Vagina (tissue), 2 donors: ENCODE results near the gene SPECC1. TPM values are rescaled to one million over a fixed set of nuclear protein-coding genes. Genes with fewer than 3 reads are reported as not detected.
"Not testable (repeated sequence)": the region's sequence is repeated elsewhere in the genome, so short reads cannot be mapped to it uniquely, and the experiment has no call there.

ENCODE experiments used
- DNase-seq, 2 donors: peaks; one replicate each; pipeline ENCODE4 v3.0.0-alpha.2; 2017; ENCODE audit errors: extremely low spot score in 2 of 2
- H3K27ac ChIP-seq: fragments of 200-600 bp; sonication (generic); one replicate; pipeline ENCODE4 v1.5.1; 2019
- H3K27me3 ChIP-seq: fragments of 200-600 bp; sonication (generic); one replicate; pipeline ENCODE4 v1.5.1; 2019
- H3K36me3 ChIP-seq, 2 donors: fragments of 200-600 bp; sonication (generic); one replicate each; pipeline ENCODE4 v1.5.1; 2017 to 2019
- H3K4me1 ChIP-seq: fragments of 200-600 bp; sonication (generic); one replicate; pipeline ENCODE4 v1.5.1; 2019
- H3K4me3 ChIP-seq, 2 donors: fragments of 200-600 bp; sonication (generic); 1 replicate in 1 of 2; 2 replicates in 1 of 2; pipeline ENCODE4 v1.5.1; 2016 to 2019
- H3K9me3 ChIP-seq: fragments of 200-600 bp; sonication (generic); one replicate; pipeline ENCODE4 v1.5.1; 2019
- POLR2A ChIP-seq, 2 donors: fragments of 450-650 bp; IDR thresholded peaks; one replicate each; pipeline ENCODE4 v1.6.1; 2017; ENCODE audit warnings: antibody characterized with exemption in 2 of 2, mild to moderate bottlenecking in 2 of 2, moderate library complexity in 2 of 2
- POLR2AphosphoS5 ChIP-seq, 2 donors: sonication (generic); formaldehyde crosslinking; IDR thresholded peaks; one replicate each; pipeline ENCODE4 v1.9.0; 2017; ENCODE audit warnings: antibody characterized with exemption in 2 of 2, mild to moderate bottlenecking in 2 of 2, low read depth in 1 of 2; ENCODE audit not compliant: insufficient read depth in 1 of 2
- intact Hi-C: fragments of 100-400 bp; cut with DNase I; formaldehyde crosslinking; loops from one replicate; pipeline ENCODE4 v1.15.1; 2023
- total RNA-seq: library from RNA; depleted of rRNA; stranded (reverse); fragments of >200 nt; gene quantifications from one replicate; pipeline ENCODE4 v1.2.3, GENCODE V29; 2016
- TF ChIP-seq, protein P1 (sequence below), 3 experiments: fragments of 450-650 bp in 2 of 3; fragments of 200-600 bp in 1 of 3; sonication (generic) in 1 of 3; IDR thresholded peaks; one replicate each; pipeline ENCODE4 v1.5.1; 2017 to 2019; ENCODE audit warnings: antibody characterized with exemption in 3 of 3, mild to moderate bottlenecking in 2 of 3, moderate library complexity in 2 of 3

Gene SPECC1
- total RNA-seq, 1 donor from 2014 or later, result 25.3 TPM

DNA sequence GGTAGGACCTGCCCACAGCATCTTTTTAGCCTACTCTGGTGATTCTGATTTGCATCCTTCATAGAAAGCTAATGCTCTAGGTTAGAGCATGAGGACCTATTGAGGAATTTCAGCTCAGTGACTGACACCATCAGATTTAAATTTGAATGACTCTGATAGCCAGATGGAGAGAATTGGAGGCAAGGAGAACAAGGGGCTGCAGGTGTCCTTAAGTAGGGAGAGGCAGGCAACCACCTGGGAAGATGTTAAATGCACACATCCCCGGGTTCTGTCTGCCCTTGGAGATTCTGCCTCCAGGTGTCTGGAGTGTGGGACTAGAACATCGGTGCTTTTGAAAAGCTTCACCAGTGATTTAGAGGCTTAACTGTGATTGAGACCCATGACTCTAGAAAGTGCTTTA lies 221.8 kb downstream of the SPECC1 start:
- intact Hi-C loops, result no loop called here
- DNase-seq, result no peak
- H3K36me3 ChIP-seq, result no peaks in the 10 kb centered on the region
- no peaks in the 10 kb centered on the region for H3K27me3 ChIP-seq
- no peak overlapping the region for H3K27ac ChIP-seq
- no peaks in the 10 kb centered on the region for H3K9me3 ChIP-seq
- TF ChIP-seq POLR2AphosphoS5 (IDR thresholded peaks at IDR 0.05; ENCODE audit: insufficient read depth in 1 of 2, low read depth in 1 of 2) (no peak), POLR2A (IDR thresholded peaks at IDR 0.05) (no peak)
- TF ChIP-seq, protein P1, sequence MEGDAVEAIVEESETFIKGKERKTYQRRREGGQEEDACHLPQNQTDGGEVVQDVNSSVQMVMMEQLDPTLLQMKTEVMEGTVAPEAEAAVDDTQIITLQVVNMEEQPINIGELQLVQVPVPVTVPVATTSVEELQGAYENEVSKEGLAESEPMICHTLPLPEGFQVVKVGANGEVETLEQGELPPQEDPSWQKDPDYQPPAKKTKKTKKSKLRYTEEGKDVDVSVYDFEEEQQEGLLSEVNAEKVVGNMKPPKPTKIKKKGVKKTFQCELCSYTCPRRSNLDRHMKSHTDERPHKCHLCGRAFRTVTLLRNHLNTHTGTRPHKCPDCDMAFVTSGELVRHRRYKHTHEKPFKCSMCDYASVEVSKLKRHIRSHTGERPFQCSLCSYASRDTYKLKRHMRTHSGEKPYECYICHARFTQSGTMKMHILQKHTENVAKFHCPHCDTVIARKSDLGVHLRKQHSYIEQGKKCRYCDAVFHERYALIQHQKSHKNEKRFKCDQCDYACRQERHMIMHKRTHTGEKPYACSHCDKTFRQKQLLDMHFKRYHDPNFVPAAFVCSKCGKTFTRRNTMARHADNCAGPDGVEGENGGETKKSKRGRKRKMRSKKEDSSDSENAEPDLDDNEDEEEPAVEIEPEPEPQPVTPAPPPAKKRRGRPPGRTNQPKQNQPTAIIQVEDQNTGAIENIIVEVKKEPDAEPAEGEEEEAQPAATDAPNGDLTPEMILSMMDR (IDR thresholded peaks at IDR 0.05), result no peak
- H3K4me1 ChIP-seq, result no peaks in the 10 kb centered on the region
- H3K4me3 ChIP-seq, result no peak overlapping the region

DNA sequence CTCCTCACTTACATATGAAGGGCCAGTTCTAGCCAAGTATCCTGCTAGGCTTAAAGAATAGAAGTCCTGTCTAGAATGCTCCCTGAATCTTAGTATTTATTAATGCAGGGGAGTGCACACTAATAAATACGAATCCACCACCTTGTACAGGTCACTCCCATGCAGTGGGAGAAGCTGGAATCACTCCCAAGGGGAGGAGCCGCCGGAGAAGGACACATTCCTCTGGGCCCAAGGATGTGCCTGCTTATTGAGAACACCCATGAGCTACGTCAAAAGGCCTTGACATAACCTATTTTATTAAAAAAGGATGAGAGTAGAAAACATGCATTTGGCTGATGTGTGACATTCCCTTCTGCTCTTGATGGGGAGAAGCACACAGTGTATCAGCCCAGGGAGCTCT lies 223.5 kb downstream of the SPECC1 start:
- TF ChIP-seq POLR2A (IDR thresholded peaks at IDR 0.05), result no peak
- no peak for TF ChIP-seq POLR2AphosphoS5 (IDR thresholded peaks at IDR 0.05; ENCODE audit: insufficient read depth in 1 of 2, low read depth in 1 of 2)
- no peaks in the 10 kb centered on the region for H3K27me3 ChIP-seq
- no peaks in the 10 kb centered on the region for H3K36me3 ChIP-seq
- DNase-seq, result no peak
- no peak overlapping the region for H3K4me3 ChIP-seq
- H3K4me1 ChIP-seq, result no peaks in the 10 kb centered on the region
- H3K27ac ChIP-seq, result no peak overlapping the region
- H3K9me3 ChIP-seq, result no peaks in the 10 kb centered on the region
- intact Hi-C loops, result no loop called here

DNA sequence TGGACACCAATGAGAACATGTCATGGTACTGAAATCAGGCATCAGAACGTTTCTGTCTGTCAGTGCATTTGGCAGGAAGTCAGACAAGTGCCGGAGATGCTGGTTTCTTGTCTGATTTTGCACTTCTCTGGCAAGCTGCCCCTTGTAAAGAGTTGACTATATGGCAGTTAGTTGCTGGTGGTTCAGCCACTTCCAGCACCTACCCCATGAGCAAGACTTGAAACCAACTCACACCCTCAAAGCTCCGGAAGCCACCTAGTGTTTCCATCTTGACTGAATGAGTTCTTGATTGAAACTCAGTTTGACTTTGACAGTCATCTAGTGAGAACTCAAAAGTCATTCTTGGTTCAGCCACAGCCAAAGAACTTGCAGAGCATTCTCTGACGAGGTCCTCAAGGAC lies 225.1 kb downstream of the SPECC1 start:
- Histone ChIP-seq H3K27ac (no peak overlapping the region), H3K4me3 (no peak overlapping the region), H3K27me3 (no peaks in the 10 kb centered on the region), H3K9me3 (no peaks in the 10 kb centered on the region), H3K36me3 (no peaks in the 10 kb centered on the region), H3K4me1 (no peaks in the 10 kb centered on the region)
- DNase-seq, result no peak
- intact Hi-C loops, result no loop called here
- no peak for TF ChIP-seq POLR2A (IDR thresholded peaks at IDR 0.05)
- TF ChIP-seq, protein P1 (IDR thresholded peaks at IDR 0.05), result no peak

GRCh38 chr17:20235747-20236146 lies 226.6 kb downstream of the SPECC1 start:
- Histone ChIP-seq H3K9me3 (no peaks in the 10 kb centered on the region), H3K4me1 (no peaks in the 10 kb centered on the region), H3K27me3 (no peaks in the 10 kb centered on the region), H3K4me3 (no peak overlapping the region), H3K27ac (no peak overlapping the region), H3K36me3 (no peaks in the 10 kb centered on the region)
- TF ChIP-seq, protein P1 (IDR thresholded peaks at IDR 0.05), result no peak
- TF ChIP-seq POLR2A (IDR thresholded peaks at IDR 0.05) (no peak), POLR2AphosphoS5 (IDR thresholded peaks at IDR 0.05; ENCODE audit: insufficient read depth in 1 of 2, low read depth in 1 of 2) (no peak)
- no peak for DNase-seq
- intact Hi-C loops, result no loop called here

DNA sequence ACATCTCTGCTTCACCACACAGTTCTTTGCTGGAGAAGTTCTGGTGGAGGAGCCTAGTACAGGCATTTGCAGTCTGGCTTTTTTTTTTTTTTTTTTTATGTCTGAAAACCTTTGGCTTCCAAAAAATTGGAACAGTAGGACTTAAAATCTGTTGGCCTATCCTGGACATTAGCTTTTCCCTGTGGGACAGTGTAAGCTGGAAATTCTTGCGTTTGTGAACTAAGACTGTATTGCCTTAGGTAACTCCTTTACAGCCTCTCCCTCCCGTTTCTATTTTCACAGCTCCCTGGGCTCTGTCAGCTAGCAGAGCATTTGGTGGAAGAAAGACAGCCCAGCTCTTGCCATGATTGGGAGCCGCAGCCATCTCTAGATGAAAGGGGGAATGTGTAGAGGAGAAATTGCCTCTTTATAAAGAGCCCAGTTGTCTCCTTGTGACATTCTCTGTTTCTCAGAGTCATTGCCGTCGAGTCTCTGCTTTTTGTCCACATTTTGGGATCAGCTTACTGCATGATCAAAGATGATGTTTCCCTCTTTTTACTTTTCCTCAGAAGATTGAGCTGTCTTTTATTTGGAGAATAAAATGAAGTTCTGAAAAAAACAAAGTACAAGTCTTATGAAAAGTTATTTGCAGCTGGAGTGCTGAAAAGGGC lies 227.5 kb downstream of the SPECC1 start:
- no peaks in the 10 kb centered on the region for H3K36me3 ChIP-seq
- H3K27me3 ChIP-seq, result no peaks in the 10 kb centered on the region
- no peak overlapping the region for H3K4me3 ChIP-seq
- no peak overlapping the region for H3K27ac ChIP-seq
- no peak for DNase-seq
- TF ChIP-seq, protein P1 (IDR thresholded peaks at IDR 0.05), result no peak
- no peak for TF ChIP-seq POLR2AphosphoS5 (IDR thresholded peaks at IDR 0.05; ENCODE audit: insufficient read depth in 1 of 2, low read depth in 1 of 2)
- TF ChIP-seq POLR2A (IDR thresholded peaks at IDR 0.05), result no peak
- H3K9me3 ChIP-seq, result no peaks in the 10 kb centered on the region
- no peaks in the 10 kb centered on the region for H3K4me1 ChIP-seq
- intact Hi-C loops, result no loop called here

GRCh38 chr17:20239776-20240175 lies 230.6 kb downstream of the SPECC1 start:
- H3K4me1 ChIP-seq, H3K36me3 ChIP-seq, H3K4me3 ChIP-seq, H3K27me3 ChIP-seq, DNase-seq, H3K9me3 ChIP-seq, H3K27ac ChIP-seq, intact Hi-C loops: not testable (repeated sequence)
